Right lobe of liver (tissue), 6 donors: ENCODE results near the gene ZNF609. TPM values are rescaled to one million over a fixed set of nuclear protein-coding genes. Genes with fewer than 3 reads are reported as not detected.

Experiments
- ATAC-seq, 4 donors: fragments of 200-7000 bp; cut with Tn5 transposase; one replicate each; pipeline ENCODE4 v1.9.1; 2020; ENCODE audit warnings: mild to moderate bottlenecking in 4 of 4, moderate library complexity in 4 of 4
- DNase-seq, 3 donors: peaks; one replicate each; pipeline ENCODE4 v3.0.0-alpha.2; 2020
- H3K27ac ChIP-seq, 3 donors: fragments of 200-600 bp; one replicate each; pipeline ENCODE4 v1.8.0; 2022
- H3K27me3 ChIP-seq, 2 donors: fragments of 200-600 bp; one replicate each; pipeline ENCODE4 v1.8.0; 2022
- H3K36me3 ChIP-seq, 4 donors: fragments of 200-600 bp; sonication (generic) in 1 of 4; one replicate each; pipeline versions ENCODE4 v1.5.1 to v1.8.0; 2017 to 2022; ENCODE audit warnings: control low read depth in 1 of 4
- H3K4me1 ChIP-seq, 4 donors: fragments of 200-600 bp; sonication (generic) in 1 of 4; one replicate each; pipeline versions ENCODE4 v1.5.1 to v1.8.0; 2017 to 2022; ENCODE audit warnings: control low read depth in 1 of 4
- H3K4me3 ChIP-seq, 3 donors: fragments of 200-600 bp; one replicate each; pipeline ENCODE4 v1.8.0; 2022
- H3K9me3 ChIP-seq, 4 donors: fragments of 200-600 bp; sonication (generic) in 1 of 4; one replicate each; pipeline versions ENCODE4 v1.5.1 to v1.8.0; 2017 to 2022; ENCODE audit warnings: control low read depth in 1 of 4
- CTCF ChIP-seq, 4 donors: fragments of 200-600 bp in 3 of 4; fragments of 450-650 bp in 1 of 4; IDR thresholded peaks; one replicate each; pipeline versions ENCODE4 v1.5.1 to v1.8.0; 2016 to 2022; ENCODE audit warnings: antibody characterized with exemption in 4 of 4, mild to moderate bottlenecking in 2 of 4
- POLR2A ChIP-seq: fragments of 450-650 bp; IDR thresholded peaks from one replicate; pipeline ENCODE4 v1.6.1; 2017; ENCODE audit warnings: antibody characterized with exemption, mild to moderate bottlenecking
- WGBS: methylation state at CpG from one replicate; pipeline ENCODE4 v1.1.6; 2018; ENCODE audit warnings: low coverage, low lambda C conversion rate; ENCODE audit not compliant: insufficient coverage; ENCODE audit errors: missing lambda C conversion rate; 5-methylcytosine and 5-hydroxymethylcytosine counted together
- intact Hi-C, 2 donors: fragments of 100-400 bp; cut with DNase I; formaldehyde crosslinking; loops; one replicate each; pipeline versions ENCODE4 v1.11.2 to v1.14.1; 2022
- total RNA-seq, 6 experiments: library from RNA; depleted of rRNA in 2 of 6; stranded (reverse); fragments of >200 nt in 2 of 6; fragmentation: NEBNext Ultra II Directional in 3 of 6; extraction: Animal tissue kit (Norgen Biotek cat#: 25700) in 3 of 6; gene quantifications; one replicate each; pipeline versions ENCODE4 v1.1.0 to v1.2.4, GENCODE V29; 2016 to 2023
- donor health status: DM: no; HTN: yes; CAD: no.
- donor health status: DM: no; HTN: no; CAD: no.
- donor health status: DM: no; HTN: no; CAD: no.
- donor health status: DM: no; HTN: yes; CAD: no.
- donor health status: DM: no; HTN: yes; CAD: no.

Gene ZNF609
- total RNA-seq, 6 experiments from 2014 or later, result 10.7 to 16.1 (median 13.5) TPM

- Histone ChIP-seq H3K27me3 (no peaks in the 10 kb centered on the region), H3K36me3 (peaks cover 0 to 31% (median 5%) of the 10 kb centered on the region in 4 donors), H3K9me3 (no peaks in the 10 kb centered on the region), H3K4me3 (no peak overlapping the region), H3K4me1 (peaks cover 0 to 21% (median 0%) of the 10 kb centered on the region in 4 donors), H3K27ac (no peak overlapping the region)
- 47% methylated on average over 3 of the region's 3 CpGs for WGBS
- TF ChIP-seq CTCF (IDR thresholded peaks at IDR 0.05) (no peak), POLR2A (no peak)
- no peak for DNase-seq
- intact Hi-C loops, result no loop called here
- ATAC-seq, result no peak
Observed at GRCh38 chr15:64425221-64425620, 35.2 kb upstream of the ZNF609 start.

- intact Hi-C loops, result no loop called here
- Histone ChIP-seq H3K4me3 (no peak overlapping the region), H3K36me3 (peaks cover 0 to 18% (median 2%) of the 10 kb centered on the region in 4 donors), H3K27me3 (no peaks in the 10 kb centered on the region), H3K4me1 (peaks cover 0 to 21% (median 0%) of the 10 kb centered on the region in 4 donors), H3K9me3 (no peaks in the 10 kb centered on the region), H3K27ac (no peak overlapping the region)
- ATAC-seq (peak; percentile 52 to 67 (median 66)), DNase-seq (no peak)
- TF ChIP-seq CTCF (IDR thresholded peaks at IDR 0.05), result peak; percentile 29 to 46 (median 34)
- no peak for TF ChIP-seq POLR2A
- 72% methylated on average over 7 of the region's 7 CpGs for WGBS
Observed at GRCh38 chr15:64426845-64427465, 33.4 kb upstream of the ZNF609 start.

- H3K27ac ChIP-seq, result no peak overlapping the region
Observed at GRCh38 chr15:64429448-64429847, 30.9 kb upstream of the ZNF609 start.

GRCh38 chr15:64430000-64430735, 30.2 kb upstream of the ZNF609 start:
- H3K27ac ChIP-seq, result no peak overlapping the region
- 44% methylated on average over 3 of the region's 3 CpGs for WGBS
- ATAC-seq, result peak; percentile 31 to 53 (median 39)
- peaks cover 0 to 9% (median 0%) of the 10 kb centered on the region in 4 donors for H3K4me1 ChIP-seq
- no peak for DNase-seq
- peaks cover 0 to 8% (median 0%) of the 10 kb centered on the region in 4 donors for H3K36me3 ChIP-seq
- no peaks in the 10 kb centered on the region for H3K9me3 ChIP-seq
- no peaks in the 10 kb centered on the region for H3K27me3 ChIP-seq
- TF ChIP-seq CTCF (IDR thresholded peaks at IDR 0.05) (no peak), POLR2A (no peak)
- no peak overlapping the region for H3K4me3 ChIP-seq
- intact Hi-C loops, result no loop called here

More at GRCh38 chr15:64429448-64429847, 30.9 kb upstream of the ZNF609 start:
- intact Hi-C loops, result no loop called here
- no peak for TF ChIP-seq POLR2A
- TF ChIP-seq CTCF (IDR thresholded peaks at IDR 0.05), result no peak
- no peak for ATAC-seq
- Histone ChIP-seq H3K27me3 (no peaks in the 10 kb centered on the region), H3K4me3 (no peak overlapping the region), H3K4me1 (peaks cover 0 to 10% (median 0%) of the 10 kb centered on the region in 4 donors), H3K36me3 (peaks cover 0 to 10% (median 0%) of the 10 kb centered on the region in 4 donors), H3K9me3 (no peaks in the 10 kb centered on the region)
- DNase-seq, result no peak
